ENCODE results near the gene CDYL2. TPM values are rescaled to one million over a fixed set of nuclear protein-coding genes. Genes with fewer than 3 reads are reported as not detected.

CDYL2 gene
- total and polyA plus RNA-seq, 11 donors = 0.80 to 8.6 (median 3.5) TPM

DNA sequence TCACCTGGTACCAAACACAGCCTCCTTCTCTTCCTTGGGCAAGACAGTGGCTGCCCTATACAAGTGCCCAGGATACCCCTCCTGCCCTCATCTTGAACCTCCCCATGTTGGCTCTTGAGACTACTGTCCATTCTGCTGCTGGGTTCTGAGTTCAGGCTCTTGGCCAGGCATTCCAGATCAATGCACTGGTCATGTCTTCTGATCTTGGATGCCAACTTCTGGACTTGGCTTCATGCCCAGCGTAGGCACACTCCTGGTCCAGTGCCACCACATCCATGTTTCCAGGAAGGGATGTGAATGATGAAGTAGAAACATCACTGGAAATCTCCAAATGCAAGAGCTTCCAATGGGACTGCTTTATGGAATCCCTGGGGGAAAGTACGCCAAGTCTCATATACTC is 212.1 kb downstream of the CDYL2 start:
- 77 to 93% (median 86%) methylated on average over 2 of the region's 2 CpGs for WGBS, 4 donors
- no peak overlapping the region for H3K27ac ChIP-seq
- H3K36me3 ChIP-seq = no peaks in the 10 kb centered on the region
- DNase-seq (no peak), ATAC-seq (no peak)
- no peak for TF ChIP-seq POLR2A (IDR thresholded peaks at IDR 0.05)
- TF ChIP-seq, protein P1, sequence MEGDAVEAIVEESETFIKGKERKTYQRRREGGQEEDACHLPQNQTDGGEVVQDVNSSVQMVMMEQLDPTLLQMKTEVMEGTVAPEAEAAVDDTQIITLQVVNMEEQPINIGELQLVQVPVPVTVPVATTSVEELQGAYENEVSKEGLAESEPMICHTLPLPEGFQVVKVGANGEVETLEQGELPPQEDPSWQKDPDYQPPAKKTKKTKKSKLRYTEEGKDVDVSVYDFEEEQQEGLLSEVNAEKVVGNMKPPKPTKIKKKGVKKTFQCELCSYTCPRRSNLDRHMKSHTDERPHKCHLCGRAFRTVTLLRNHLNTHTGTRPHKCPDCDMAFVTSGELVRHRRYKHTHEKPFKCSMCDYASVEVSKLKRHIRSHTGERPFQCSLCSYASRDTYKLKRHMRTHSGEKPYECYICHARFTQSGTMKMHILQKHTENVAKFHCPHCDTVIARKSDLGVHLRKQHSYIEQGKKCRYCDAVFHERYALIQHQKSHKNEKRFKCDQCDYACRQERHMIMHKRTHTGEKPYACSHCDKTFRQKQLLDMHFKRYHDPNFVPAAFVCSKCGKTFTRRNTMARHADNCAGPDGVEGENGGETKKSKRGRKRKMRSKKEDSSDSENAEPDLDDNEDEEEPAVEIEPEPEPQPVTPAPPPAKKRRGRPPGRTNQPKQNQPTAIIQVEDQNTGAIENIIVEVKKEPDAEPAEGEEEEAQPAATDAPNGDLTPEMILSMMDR (IDR thresholded peaks at IDR 0.05) = no peak
- H3K9me3 ChIP-seq = no peaks in the 10 kb centered on the region
- H3K4me1 ChIP-seq = no peaks in the 10 kb centered on the region
- intact Hi-C loops (cut with DNase I) = no loop called here
- no peaks in the 10 kb centered on the region for H3K27me3 ChIP-seq
- no peak overlapping the region for H3K4me3 ChIP-seq

DNA sequence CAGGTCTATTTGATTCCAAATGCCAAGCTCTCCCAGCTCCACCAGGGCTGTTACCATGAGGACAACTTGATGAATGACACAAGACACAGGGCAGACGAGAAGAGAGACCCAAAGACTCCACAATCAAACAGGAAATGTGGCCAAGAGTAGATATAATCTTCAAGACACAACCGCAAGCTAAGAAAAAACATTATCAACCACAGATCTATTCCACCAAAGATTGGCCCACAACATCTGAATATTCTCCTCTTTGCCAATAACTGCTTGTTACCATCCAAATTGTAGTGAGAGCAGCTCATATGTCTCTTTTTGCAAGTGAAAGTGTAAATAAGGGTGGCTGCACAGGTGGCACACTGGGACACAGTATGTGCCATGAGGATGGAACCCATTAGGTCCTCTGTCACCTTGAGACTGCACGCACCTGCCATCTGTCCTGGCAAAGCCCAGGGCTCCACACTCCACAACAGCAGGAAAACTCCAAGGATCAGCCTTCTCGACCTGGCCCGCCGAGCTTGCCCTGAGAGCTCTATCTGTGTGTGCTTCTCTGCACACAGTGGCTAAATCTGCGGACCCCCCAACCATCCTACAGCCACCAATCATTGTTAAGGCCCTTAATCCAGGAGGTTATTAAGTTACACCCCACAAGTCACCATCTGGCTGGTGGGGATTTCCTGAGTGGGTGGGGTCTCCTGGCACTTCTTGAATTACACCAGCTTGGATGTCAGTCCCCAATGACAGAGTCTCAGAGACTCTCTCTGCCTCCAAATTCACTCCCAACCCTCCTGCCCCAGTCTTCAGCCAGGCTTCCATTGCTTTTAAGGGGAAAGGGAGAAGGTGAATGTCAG is 213.1 kb downstream of the CDYL2 start:
- H3K27ac ChIP-seq = no peak overlapping the region
- no peaks in the 10 kb centered on the region for H3K36me3 ChIP-seq
- H3K27me3 ChIP-seq = no peaks in the 10 kb centered on the region
- intact Hi-C loops (cut with DNase I) = no loop called here
- no peaks in the 10 kb centered on the region for H3K9me3 ChIP-seq
- 63 to 84% (median 76%) methylated on average over 3 to 7 of the region's 7 CpGs for WGBS, 4 donors
- no peaks in the 10 kb centered on the region for H3K4me1 ChIP-seq
- H3K4me3 ChIP-seq = no peak overlapping the region
- DNase-seq = no peak
- TF ChIP-seq, protein P1 (IDR thresholded peaks at IDR 0.05) = no peak
- TF ChIP-seq POLR2A (IDR thresholded peaks at IDR 0.05) = no peak
- no peak for ATAC-seq

GRCh38 chr16:80587071-80587470 is 217.3 kb downstream of the CDYL2 start:
- DNase-seq (no peak), ATAC-seq (peak in 1 of 4 donors; percentile 24)
- H3K27me3 ChIP-seq = no peaks in the 10 kb centered on the region
- TF ChIP-seq, protein P1 (IDR thresholded peaks at IDR 0.05) = no peak
- no peak for TF ChIP-seq POLR2A (IDR thresholded peaks at IDR 0.05)
- no peaks in the 10 kb centered on the region for H3K36me3 ChIP-seq
- H3K4me3 ChIP-seq = no peak overlapping the region
- intact Hi-C loops (cut with DNase I) = no loop called here
- H3K27ac ChIP-seq = no peak overlapping the region
- no peaks in the 10 kb centered on the region for H3K4me1 ChIP-seq
- 72 to 81% (median 73%) methylated on average over 4 of the region's 4 CpGs for WGBS, 4 donors
- no peaks in the 10 kb centered on the region for H3K9me3 ChIP-seq

- ATAC-seq = no peak
- Histone ChIP-seq H3K27ac (no peak overlapping the region), H3K9me3 (no peaks in the 10 kb centered on the region), H3K36me3 (no peaks in the 10 kb centered on the region), H3K27me3 (no peaks in the 10 kb centered on the region), H3K4me3 (no peak overlapping the region), H3K4me1 (no peaks in the 10 kb centered on the region)
- TF ChIP-seq POLR2A (IDR thresholded peaks at IDR 0.05) = no peak
- TF ChIP-seq, protein P1 (IDR thresholded peaks at IDR 0.05) = no peak
- intact Hi-C loops (cut with DNase I) = no loop called here
- no peak for DNase-seq
Observed at GRCh38 chr16:80586476-80586875, 217.9 kb downstream of the CDYL2 start.
